GM21360 (cell line): Measurements from ENCODE around the gene CD34.

Experiments used
- ATAC-seq: cut with Tn5 transposase; IDR thresholded peaks from one replicate; pipeline ENCODE4 v1.9.1; 2021; ENCODE audit warnings: mild to moderate bottlenecking, moderate library complexity; ENCODE audit not compliant: unreplicated experiment

The CD34 gene, protein sequence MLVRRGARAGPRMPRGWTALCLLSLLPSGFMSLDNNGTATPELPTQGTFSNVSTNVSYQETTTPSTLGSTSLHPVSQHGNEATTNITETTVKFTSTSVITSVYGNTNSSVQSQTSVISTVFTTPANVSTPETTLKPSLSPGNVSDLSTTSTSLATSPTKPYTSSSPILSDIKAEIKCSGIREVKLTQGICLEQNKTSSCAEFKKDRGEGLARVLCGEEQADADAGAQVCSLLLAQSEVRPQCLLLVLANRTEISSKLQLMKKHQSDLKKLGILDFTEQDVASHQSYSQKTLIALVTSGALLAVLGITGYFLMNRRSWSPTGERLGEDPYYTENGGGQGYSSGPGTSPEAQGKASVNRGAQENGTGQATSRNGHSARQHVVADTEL

DNA sequence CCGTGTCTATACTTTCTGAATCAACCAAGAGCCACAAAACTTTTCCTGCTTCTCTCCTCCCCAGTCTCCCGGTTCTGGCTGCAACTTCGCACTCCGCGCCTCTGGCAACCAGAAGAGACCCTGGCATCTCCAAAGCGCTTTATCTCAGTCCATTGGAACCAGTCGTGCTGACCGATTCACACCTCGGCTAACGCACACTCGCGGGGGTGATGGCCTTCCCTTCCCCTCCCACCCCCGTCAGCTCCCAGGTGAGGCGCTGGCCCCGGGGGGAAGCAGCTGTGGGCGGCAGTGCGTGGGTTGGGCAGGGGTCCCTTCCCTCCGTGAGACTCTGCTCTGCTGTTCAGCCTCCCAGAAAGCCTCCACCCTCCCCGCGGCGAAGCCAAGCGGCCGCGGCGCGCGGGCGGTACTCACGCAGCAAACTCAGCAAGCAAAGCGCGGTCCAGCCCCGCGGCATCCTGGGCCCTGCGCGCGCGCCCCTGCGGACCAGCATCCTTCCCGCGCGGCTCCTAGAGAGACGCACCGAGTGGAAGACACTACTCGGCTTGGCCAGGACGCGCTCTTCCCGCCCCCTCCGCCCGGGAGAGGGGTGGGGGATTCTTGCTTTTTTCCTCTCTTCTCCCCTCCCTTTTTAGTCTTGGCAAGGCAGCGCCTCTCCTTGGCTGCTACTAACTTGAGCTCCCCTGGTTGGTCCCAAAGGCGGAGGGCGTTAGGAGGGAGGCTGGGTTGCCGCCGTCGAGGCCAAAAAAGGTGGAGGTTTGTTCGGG is at the start of gene CD34:
Gene CD34 (minus strand): TSS at position 535 of the 764 bp plus-strand sequence. CDS start 45 bp downstream, at position 490.
- ATAC-seq = no peak

DNA sequence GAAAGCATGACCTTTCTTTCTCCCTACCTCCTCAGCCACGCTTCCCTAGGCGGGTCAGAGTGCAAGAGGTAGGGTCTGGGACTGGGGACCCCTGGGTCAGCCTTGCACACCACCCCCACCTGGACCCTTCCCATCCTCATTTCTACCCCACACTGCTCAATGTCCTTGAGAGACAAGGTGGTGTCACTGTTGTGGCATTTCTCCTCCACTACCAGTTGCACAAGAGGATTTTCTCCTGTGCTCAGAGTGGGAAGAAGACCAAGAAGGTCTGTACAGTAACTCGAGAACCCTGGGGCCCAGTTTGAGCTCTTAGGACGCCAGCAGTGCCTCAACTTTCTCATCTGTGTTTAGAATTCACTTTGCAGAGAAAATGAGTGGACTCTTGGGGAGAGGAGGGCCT is 49.4 kb upstream of the CD34 start:
- no peak for ATAC-seq

DNA sequence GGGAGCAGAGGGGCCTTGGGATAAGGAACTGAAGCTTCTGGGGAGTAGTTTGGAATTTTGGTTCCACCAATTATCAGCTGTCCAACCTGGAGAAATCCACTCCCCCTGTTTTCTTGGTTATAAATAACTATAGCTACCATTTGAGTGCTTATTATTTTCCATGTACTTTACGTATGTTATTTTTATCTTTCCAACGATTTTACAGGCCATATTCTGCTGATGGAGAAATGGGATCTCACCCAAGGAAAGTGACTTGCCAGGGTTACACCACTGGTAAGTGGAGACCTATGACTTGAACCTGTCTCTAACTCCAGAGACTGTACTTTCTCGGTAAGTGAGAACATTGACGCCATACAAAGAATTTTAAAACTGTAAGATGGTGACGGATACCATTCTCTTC is 49.0 kb upstream of the CD34 start:
- no peak for ATAC-seq

DNA sequence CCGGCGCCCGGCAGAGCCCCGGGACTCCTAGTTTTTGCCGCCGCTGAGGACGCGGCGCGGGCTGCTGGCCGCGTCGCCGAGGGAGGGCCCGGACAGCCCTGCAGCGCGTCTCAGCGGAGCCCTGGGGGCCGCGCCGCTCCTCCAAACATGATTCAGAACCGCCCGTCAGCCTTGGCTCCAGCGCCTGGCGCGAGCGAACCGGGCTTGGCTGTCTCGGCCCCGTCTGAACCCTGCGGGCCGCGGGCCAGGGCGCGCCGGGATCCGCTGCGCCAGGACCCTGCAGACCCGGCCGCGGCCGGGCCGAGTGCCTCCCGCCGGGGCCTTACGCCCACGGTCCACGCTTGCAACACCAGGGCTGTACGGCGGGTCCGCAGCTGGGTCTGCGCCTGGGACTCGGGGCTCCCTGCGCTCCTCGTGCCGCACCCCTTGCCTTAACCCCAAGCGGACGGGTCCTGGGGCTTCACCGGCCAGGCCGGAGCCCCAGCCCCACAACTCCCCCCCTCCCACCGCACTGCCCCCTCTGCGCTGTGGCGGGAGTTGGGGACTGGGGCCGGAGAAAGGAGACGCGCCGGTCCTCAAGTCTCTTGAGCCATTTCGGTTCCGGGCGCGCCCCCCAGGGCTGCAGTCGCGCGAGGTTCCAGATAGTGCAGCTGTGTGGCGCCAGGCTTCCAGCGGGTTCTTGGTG is 48.4 kb upstream of the CD34 start:
- ATAC-seq = no peak

DNA sequence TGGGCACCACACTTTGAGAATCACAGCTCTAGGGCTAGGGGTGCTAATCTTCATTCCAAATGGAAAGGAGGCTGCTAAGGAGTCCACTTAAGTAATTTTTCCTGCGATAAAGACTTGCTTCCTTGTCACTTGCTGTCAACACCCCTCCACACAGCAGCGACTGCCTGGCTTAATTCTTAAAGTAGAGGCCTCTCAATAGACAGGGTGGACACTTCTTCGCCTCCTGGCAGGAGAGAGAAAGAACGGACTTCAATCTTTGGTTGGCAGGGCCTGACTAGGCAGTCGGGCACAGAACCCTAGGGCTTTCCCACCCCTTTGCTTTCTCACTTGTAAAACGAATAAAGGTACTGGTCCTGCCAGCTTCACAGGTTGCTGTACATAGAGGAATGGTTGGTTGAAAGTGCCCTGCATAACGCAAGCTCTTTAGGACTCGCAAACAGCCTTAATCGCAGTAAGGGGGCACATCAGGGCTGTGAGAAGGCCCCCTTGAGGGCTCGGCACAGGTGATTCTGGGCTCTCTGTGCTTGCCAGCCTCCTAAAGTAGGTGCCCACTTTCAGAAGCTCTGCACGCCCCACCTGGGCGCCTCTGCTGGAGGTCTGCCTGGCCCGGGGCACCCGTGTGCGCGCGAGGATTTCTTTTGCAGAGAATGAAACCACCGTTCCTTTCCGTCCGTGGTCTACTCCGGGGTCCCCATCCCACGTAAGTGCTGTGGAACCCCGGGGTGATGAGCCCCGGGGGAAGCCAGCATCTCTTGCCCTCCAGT is 47.6 kb upstream of the CD34 start:
- no peak for ATAC-seq

DNA sequence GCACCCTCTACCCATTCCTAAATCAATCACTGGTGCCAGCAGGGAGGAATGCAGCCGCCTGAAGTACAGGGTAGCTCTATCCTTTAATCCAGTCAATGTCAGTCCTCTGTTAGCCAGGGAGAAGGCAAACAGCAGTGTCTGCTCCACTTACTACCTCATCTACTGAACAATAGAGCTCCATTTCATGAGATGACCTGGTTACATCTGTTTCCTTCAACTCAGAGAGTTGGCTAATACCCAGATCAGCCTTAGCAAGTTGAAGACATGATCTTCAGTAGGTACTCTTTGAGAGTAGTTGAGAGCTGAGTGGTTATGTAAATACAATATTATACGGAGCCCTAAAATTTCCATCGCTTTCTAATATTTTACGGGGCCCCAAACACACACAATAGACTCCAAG is 46.1 kb upstream of the CD34 start:
- ATAC-seq = no peak

DNA sequence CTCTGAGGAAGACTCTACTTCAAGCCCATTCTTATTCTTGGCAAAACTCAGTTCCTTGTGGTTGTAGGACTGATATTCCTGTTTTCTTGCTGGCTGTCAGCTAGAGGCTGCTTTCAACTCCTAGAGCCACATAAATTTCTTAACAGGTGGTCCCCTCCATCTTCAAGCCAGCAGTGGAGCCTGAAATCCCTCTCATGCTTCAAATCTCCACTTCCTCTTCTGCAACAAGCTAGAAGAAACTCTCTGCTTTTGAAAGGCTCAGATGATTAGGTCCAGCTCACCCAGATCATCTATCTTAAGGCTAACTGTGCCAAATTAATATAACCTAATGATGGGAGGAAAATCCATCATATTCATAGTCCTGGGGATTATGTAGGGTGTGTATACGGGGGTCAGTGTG is 43.2 kb upstream of the CD34 start:
- no peak for ATAC-seq

DNA sequence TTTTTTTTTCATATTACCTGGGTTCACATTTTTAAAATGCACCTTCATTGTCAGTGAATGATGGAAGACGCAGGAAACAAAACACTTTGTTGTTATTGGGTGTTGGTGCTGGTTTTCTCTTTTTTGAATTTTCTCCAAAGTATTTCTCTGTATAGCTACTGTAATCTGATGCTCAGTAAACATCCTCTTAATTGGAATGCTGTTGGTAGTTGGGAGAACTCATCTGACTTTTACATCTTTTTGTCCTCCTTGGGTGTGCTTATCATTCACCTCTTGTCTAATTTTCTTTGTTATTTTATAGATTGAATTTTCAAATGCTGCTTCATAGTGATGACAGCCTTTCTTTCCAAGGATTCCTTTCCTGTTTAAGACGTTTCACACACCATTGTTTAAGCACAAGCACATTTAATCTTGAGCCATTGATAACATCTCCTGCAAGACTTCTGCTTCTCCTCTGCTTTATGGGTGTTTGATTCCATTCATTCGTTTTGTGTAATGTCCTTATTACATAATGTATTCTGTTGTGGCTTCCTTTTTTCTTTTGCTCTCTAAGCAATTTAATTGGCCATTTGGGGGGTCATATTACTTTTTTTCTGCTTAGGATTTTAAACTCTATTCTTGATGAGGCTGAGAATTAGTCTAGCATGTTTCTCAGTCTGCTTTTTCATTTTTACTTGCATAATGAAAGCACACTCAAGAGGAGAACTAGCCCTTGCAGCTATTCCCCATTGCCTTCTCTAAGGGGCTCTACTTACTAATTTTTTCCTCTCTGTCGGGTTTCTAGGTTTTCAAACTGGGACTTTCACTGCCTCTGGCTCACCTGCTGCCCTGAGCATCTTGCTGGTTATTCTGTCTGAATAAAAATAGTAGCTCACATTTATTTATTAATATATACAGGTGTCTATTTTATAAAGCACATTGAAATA is 42.0 kb upstream of the CD34 start:
- ATAC-seq = no peak

DNA sequence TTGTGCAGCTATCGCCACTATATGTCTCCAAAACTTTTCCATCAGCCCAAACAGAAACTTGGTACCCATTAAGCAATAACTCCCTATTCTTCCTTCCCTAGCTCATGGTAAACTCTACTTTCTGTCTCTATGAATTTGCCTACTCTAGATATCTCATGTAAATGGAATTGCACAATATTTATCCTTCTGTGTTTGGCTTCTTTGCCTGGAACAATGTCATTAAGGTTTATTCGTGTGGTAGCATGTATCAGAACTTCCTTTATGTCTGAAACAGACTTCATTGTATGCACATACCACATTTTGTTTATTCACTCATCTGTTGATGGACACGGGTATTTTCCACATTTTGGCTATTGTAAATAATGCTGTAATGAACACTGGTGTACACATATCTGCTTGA is 40.7 kb upstream of the CD34 start:
- ATAC-seq = no peak

DNA sequence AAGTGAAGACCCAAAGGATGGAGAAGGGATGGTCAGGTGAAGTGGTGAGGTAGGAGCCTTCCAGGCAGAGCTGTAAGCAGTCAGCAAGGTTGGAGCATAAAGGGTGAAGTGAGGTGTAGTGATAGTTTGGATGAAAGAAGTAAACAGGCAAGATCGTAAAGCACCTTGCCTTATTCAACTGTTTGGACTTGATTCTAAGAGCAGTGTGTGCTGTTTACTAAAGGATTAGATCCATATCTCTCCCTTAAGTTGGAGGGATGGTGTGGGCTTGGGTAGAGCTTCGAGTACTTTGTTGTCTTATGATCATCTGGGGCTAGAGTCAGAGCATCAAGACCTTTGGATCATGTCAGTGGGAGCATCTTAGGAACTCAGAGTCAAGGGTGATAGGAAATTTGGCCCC is 39.8 kb upstream of the CD34 start:
- no peak for ATAC-seq

DNA sequence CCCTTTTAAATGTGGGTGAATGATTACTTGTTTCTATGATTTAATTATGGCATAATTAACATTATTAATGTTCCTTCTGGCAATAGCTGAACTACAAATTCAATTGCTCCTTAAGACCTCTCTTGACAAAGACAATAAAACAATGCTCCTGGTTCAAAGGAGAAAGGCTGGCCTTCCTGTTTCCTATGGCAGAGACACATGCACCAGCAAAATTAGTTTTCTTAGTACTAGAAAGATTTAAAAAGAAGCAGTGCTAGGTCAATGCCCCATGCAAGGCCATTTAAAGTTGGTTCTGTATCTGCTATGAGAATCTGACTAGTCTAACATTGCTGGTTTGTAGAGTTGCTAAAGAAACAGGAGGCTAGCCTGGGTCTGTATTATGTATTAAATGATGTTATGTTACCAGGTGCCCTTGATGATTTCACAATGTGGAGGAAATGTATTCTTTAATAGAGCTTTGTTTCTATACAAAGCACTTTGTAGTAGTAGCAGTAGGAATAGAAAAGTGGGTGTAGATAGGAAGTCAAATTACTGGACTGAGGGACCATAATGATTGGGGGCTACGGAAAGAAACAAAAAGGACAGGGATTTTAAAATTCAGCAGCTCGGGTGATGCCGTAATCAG is 38.8 kb upstream of the CD34 start:
- no peak for ATAC-seq

DNA sequence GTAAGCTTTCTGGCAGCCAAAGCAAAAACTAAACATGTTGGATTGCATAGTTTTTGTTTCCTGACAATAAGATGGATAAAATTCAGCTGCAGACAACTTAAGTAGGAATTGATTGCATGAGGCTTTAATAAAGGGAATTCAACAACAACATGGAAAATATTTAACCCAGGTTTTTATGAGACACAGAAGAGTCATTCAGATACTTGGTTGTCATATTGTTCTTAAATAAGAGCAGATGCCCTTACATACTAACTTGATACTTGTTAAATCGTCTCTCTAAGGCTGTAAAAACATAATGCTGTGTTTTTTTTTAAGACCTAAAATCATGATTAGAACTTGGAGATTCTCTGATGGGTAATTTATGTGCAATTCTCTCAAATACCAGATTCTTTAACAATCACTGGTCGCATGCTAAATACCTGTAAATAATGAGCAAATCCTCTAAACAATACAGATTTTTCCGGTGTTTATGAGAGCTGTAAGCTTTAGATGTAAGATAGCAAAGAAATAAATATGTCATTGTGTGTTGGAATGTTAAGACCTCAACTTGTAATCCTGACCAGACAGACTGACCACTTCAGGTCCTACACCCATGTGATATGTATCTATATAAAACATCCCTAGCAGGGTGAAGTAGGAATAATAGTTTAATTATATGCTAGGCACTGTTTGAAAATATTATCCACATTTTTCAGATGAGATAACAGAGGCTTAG is 37.8 kb upstream of the CD34 start:
- no peak for ATAC-seq

DNA sequence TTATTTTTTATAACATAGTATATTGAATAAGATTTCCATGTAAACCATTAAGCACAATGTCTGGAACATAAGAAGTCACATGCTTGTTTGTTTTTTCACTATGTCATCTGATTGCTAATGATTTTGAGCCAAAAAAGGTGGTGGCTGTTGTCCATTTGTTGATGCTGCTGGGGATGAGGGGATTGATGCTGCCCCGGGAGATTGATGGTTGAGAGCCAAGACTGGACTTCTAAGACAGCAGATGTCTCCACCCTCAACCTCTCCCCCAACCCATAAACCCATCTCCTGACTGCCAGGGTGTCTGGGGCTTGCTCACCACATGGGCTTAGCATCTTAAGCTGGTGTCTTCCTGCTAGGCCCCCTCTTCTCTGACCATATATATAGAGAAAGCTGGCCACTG is 35.8 kb upstream of the CD34 start:
- no peak for ATAC-seq

DNA sequence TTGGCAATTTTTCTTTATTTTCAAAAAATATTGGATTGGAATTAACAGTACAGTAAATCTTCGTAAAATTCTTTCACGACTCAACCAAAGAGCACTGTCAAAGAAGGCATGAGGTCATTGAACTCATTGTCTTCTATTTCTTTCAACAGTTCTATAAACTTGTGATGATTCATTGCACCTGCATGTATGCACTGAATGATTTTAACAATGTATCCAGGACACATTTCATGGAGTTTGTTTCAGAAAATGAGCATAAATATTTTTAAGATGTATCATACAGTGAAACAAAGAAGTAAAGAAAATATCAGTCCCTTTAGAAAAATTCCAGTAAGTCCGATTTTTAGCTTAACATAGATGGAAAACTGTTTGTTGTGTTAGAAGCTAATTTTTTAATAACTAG is 33.6 kb upstream of the CD34 start:
- ATAC-seq = no peak

DNA sequence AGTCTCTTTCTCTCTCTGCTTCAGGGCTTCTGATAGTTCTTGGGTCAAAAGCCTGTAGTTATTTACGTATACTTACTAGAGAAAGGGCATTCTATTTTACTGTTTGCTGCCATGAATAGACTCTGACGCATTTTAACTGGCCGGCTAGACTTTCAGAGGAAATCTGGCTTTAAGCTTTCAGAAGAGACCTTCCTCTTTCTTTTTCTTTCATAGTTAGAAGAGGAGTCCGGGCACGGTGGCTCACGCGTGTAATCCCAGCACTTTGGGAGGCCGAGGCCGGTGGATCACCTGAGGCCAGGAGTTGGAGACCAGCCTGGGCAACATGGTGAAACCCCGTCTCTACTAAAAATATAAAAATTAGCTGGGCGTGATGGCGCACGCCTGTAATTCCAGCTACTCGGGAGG is 31.4 kb upstream of the CD34 start:
- peak; percentile 87 for ATAC-seq

DNA sequence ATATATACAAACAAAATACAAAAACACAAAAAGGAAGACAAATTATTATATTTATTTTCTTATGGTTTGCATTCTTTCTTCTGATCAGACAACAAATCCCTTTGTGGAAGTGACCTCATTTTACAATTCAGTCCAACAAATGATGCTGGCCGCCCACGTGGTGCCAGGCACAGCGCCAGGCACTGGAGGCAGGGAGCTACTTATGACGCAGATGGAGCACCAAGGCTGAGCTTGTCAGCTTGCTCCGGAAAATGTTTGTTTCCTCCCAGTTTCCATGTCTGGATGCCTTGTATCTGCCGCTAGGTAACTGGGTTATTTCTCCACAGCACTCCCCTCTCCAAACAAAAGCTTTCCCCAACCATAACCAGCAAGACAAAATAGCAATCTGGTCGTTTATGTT is 30.7 kb upstream of the CD34 start:
- no peak for ATAC-seq

DNA sequence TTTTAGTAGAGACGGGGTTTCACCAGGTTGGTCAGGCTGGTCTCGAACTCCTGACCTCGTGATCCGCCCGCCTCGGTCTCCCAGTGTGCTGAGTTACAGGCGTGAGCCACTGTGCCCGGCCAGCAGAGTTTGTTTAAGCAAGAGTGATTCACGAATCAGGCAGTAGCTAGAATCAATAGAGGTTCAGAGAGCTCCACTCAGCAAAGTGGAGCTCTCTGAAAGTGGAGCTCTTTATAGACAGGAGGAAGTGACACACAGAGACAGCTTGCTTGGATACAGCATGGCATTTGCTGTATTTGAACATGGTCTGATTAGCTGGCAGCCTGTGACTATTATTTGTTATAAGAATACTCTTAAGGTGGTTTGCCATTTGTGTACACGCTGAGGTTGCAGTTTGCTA is 27.1 kb upstream of the CD34 start:
- ATAC-seq = no peak

DNA sequence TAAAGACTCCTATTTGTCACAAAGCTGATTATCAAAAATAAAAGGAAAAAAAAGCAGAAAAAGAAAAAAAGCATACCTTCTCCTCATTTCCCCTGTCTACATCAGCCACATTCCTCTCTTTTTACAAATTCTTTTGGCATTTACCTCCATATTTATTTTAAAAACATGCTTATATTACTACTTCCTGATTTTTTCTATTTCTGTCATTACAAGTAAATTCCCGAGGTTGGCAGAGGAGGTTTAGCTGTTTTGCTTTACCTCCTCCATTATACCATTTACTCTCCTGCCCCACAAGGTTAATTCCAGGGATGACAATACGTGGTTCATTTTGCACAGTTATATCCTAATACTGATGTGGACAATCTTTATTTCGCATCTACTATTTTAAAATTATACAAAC is 26.3 kb upstream of the CD34 start:
- ATAC-seq = no peak

DNA sequence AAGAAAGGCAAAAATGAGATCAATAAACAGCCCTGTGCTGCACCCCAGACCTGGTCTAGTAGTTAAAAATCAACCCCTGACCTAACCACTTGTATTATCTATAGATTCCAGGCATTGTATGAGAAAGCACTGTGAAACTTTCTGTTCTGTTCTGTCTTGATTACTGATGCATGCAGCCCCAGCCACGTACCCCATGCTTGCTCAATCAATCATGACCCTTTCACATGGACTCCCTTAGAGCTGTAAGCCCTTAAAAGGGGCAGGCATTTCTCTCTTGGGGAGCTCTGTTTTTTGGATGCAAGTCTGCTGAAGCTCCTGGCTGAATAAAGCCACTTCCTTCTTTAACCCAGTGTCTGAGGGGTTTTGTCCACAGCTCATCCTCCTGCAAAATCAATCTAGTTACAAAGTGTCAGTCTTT is 24.2 kb upstream of the CD34 start:
- ATAC-seq = peak; percentile 93
